Measurements from ENCODE around the gene DDAH1.
"Not testable (repeated sequence)": the region's sequence is repeated elsewhere in the genome, so short reads cannot be mapped to it uniquely, and the experiment has no call there.

Gene DDAH1

DNA sequence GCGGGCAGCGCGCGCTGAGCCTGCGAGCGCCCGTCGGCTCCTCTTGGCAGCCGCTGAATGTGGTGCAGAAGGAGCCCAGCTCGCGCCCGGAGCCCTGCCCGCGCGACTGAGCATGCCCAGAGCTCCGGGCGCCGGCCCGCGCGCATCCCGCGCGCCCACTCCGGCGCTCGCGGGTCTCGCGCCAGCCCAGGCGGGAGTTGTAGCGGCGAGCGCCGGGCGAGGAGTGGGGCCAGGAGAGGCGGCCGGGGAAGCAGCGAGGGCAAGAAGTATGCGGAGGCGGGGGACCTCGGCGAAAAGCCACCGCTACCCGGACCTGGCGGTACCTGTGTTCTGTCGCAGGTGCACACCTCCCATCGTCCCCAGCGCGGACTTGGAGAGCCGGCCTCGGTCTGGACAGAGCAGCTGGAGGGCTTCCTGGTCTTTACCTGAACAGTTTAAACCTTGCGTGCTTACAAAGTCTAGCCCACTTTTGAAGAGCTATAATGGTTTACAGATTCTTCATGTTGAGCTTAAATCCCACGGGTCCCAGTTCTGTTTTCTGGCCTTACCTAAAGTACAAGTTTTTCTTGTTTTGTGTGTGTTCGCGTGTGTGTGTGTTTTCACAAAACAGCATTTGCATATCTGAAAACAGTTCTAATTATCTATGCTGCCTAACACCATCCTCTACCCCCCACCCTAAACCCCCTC is at the start of gene DDAH1:
DDAH1 (minus strand) TSS at position 61 of the 687 bp plus-strand sequence. CDS start 114 bp downstream, outside the sequence.
- DNase-seq: peak; percentile 39 to 47

- DNase-seq: not testable (repeated sequence)
Observed at GRCh38 chr1:85513998-85514397, 49.0 kb upstream of the DDAH1 start.

GRCh38 chr1:85504417-85504816 is 39.5 kb upstream of the DDAH1 start:
- no peak for DNase-seq

DNA sequence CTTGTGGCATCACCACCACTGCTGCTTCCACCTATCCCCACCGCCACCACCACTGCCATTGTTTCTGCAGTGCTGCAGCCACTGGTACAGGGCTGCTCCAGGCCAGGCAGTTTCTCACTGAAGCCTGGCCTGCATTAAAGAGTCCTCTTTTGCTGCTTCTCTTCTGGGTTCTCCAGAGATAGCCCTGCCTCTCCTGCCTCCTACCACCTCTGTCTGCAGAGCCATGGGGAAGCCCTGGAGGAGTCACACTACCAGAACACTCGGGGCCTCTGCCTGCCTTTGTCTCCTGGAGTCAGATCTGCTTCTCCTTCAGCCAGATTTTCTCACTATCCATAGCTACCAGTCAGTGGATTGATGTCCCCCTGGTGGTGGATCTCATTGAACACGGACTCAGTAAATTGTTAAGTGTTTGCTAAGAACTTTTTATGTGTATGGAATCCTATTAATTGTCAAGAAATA is 37.7 kb upstream of the DDAH1 start:
- DNase-seq: no peak

DNA sequence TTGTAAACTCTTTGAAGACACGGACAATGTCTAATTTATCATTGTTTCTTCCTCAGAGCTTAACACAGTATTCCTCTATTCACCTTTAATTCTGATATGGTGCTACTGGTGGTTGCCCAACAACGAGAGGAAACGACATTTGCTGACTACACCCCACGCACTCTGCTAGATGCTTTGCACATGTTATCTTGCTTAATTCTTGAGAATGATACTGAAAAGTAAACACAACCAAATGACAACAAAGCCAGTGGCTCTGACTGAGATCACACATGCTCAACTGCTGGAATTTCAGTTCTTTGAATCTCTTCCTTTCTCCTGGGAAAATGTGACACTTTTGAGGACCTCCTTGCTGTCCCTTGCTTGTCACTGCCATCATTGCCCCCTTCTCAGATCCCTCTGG is 37.2 kb upstream of the DDAH1 start:
- no peak for DNase-seq

DNA sequence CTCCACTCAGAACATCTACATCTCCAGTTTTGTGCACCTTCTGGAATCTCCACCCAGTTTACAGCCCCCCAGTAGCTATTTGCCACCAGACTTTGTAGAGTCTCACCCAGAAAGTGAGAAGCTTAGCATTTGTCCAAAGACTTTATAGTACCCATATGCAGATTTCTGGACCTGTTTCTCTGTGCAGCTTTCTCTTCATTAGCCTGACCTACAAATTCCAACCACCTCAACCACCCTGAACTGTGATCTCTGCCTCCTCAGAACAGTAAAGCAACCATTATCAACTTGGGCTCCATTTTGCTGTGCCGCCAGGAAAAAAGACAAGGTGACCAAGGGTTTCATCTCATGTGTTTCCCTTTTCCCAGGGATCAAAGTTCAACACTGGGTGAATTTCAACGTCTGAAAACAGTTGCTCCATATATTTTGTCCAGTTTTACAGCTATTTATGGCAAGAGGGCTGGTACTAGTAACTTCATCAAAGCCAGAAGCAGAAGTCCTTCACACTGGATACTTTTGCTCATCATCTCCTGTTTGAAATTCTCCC is 36.5 kb upstream of the DDAH1 start:
- DNase-seq: no peak

- no peak for DNase-seq
Observed at GRCh38 chr1:85496941-85497582, 32.1 kb upstream of the DDAH1 start.

GRCh38 chr1:85495556-85495955 is 30.6 kb upstream of the DDAH1 start:
- DNase-seq: no peak

- DNase-seq: no peak
Observed at GRCh38 chr1:85494904-85495266, 29.9 kb upstream of the DDAH1 start.

DNA sequence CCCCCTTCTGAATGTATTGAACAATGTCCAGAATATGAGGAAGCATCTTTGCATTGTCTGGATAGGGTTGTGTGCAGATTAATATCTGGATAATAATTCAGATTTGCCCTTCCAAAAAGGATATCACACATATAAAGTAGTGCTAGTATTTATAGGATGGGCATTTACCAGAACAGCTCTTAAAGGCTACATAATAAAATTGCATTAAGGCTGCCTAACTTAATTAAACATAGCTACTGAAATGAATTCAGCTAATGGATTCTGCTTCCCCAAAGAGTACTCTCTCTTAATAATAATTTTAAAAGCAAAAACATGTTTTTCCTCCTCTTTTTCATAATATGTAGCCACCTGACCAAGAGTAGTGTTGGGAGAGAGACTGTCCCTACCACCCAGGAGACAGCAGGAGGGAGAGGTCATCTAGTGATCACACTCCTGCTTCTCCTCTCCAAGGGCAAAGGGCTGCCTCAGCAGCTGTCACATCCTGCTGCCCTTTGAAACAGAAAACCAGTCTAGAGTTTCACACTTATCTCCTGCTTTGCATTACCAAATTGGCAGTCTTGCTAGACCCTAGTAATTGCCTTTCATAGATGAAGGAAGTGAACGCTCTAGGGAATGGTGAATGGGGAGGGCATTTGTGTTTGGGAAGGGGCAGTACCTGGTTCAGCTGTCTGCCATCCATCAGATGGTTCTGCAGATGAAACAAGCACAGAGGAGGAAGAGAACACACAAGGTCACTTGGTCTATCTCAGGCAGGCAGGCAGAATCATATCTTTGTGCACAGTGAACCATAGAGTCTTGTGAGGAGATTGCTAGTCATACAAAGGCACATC is 29.3 kb upstream of the DDAH1 start:
- DNase-seq: no peak

DNA sequence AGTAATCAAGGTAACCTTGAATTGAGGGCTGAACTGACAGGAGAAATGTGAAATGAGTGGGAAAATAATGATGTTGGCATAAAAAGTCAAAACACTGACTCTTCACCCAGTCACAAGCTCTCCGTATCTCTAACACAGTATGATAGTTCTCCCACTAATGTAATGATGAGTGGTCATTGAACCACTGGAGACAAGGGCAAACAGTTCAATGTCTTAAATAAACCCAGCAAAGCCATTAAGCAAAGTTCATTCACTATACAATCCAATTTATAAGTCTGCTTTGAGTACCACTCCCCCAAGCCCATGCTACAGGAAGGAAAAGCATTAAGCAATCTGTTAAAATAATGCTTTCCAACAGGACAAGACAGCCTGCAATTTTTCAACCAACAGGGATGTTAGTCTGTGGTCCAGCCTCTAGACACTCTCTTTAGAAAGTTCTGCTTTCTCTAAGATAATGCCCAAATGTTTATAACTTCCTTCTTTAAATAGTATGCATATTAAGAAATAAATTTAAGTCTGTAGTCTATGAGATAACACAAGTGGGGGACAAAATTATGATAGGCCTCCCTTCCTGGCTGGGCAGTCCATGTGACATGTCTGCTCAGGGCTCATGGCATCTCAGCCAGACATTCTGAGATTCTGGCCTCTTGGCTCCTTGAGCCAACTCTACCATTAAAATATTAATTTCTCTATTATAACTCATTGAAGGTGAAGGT is 25.5 kb upstream of the DDAH1 start:
- DNase-seq: no peak

DNA sequence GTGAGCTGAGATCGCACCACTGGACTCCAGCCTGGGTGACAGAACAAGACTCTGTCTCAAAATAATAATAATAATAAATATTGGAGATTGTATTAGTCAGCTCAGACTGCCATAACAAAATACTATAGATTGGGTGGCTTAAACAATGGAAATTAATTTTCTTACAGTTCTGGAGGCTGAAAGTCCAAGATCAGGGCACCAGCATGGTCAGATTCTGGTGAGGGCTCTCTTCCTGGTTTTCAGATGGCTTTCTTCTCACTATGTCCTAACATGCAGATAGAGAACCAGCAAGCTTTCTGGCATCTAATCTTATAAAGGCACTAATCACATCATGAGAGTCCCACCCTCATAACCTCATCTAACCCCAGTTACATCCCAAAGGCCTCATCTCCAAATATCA is 23.2 kb upstream of the DDAH1 start:
- no peak for DNase-seq

GRCh38 chr1:85485516-85485915 is 20.6 kb upstream of the DDAH1 start:
- DNase-seq: no peak

GRCh38 chr1:85484716-85485115 is 19.8 kb upstream of the DDAH1 start:
- no peak for DNase-seq

DNA sequence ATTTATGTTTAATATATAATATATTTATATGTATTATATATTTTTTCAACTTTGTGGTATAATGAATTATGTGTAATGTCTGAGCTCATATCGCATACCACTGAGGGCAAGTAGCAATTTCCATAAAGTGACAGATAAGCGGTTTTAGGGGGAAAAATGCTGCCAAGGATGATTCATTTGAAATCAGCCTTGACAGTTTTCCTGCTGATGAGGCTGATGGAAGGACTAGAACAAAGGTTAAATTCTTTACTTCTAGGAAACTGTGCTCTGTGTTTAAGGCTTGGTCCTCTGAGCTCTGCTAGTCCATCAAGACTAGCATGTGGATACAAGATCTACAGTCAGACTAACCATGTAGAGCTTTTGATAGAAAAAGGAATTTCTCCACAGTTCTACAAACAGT is 19.3 kb upstream of the DDAH1 start:
- no peak for DNase-seq

GRCh38 chr1:85481688-85482087 is 16.7 kb upstream of the DDAH1 start:
- DNase-seq: no peak

DNA sequence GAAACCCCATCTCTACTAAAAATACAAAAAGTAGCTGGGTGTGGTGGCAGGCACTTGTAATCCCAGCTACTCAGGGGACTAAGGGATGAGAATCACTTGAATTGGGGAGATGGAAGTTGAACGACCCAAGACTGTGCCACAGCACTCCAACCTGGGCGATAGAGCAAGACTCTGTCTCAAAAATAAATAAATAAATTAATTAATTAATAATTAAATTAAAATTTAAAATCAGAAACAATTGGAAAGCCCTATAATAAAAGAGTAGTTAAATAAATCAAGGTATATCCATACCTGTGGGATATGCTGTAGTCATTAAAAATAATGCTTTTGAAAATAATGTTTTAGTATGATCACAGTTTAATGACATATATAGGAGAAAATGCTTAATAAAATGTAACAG is 15.6 kb upstream of the DDAH1 start:
- no peak for DNase-seq

DNA sequence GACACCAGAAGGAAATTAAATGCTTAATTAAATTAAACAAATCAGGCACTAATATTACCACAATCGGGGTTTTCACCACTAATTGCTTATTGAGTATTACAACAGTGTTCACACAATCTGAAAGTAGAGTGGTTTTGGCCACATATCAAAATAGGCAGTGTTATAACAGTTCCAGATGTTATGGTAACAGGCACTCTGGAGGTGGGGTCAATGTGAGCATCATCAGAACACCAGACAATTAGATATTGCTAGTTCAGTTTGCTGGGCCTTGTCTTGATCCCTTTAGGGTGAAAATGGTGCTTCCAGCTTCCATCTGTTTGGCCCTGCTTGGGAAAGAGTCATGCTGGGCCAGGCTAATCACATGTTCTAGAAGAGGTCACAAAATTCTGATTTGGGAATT is 14.5 kb upstream of the DDAH1 start:
- no peak for DNase-seq

DNA sequence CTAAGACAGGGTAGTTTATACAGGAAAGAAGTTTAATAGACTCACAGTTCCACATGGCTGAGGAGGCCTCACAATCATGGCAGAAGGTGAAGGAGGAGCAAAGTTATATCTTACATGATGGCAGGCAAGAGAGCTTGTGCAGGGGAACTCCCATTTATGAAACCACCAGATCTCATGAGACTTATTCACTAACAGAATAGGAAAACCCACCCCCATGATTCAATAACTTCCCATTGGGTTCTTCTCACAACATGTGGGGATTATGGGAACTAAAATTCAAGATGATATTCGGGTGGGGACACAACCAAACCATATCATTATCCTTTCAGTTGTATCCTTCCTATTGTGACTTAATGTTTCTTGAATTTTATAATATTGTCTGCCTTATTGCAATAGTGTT is 13.4 kb upstream of the DDAH1 start:
- no peak for DNase-seq

- DNase-seq: no peak
Observed at GRCh38 chr1:85475055-85475454, 10.1 kb upstream of the DDAH1 start.

DNA sequence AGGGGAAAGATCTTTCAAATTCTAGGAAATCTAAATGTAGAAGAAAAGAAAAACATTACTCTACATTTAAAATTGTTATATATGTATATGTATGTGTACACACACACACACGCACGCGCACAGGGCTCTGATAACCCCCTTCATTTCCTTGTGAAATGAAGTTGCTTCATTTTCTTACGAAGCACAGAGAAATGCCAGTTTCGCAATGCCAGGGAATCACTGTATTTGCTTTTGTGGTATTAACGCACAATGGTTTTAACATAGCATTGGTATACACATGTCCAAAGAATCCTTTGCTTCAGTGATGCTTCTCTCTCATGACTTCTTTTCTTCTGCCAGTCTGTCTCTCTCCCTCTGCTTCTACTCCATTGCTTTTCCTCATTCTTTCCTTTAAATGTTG is 8.4 kb upstream of the DDAH1 start:
- DNase-seq: no peak

- no peak for DNase-seq
Observed at GRCh38 chr1:85471558-85471957, 6.6 kb upstream of the DDAH1 start.

DNA sequence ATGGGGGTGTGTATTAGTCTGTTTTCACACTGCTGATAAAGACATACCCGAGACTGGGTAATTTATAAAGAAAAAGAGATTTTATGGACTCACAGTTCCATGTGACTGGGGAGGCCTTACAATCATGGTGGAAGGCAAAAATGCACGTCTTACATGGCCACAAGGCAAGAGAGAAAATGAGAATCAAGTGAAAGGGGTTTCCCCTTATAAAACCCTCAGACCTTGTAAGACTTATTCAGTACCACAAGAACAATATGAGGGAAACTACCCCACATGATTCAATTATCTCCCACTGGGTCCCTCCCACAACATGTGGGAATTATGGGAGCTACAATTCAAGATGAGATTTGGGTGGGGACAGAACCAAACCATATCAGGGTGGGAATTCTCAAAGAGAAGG is 5.2 kb upstream of the DDAH1 start:
- DNase-seq: not testable (repeated sequence)
